Measurements from ENCODE around the gene ARHGAP35. TPM values are rescaled to one million over a fixed set of nuclear protein-coding genes. Genes with fewer than 3 reads are reported as not detected.
A peak's percentile ranks its signal among the peaks of the same experiment; 100 is the strongest.
"Not testable (repeated sequence)": the region's sequence is repeated elsewhere in the genome, so short reads cannot be mapped to it uniquely, and the experiment has no call there.

The ARHGAP35 gene
- total RNA-seq, 1 donor from 2014 or later, result 67.0 TPM

DNA sequence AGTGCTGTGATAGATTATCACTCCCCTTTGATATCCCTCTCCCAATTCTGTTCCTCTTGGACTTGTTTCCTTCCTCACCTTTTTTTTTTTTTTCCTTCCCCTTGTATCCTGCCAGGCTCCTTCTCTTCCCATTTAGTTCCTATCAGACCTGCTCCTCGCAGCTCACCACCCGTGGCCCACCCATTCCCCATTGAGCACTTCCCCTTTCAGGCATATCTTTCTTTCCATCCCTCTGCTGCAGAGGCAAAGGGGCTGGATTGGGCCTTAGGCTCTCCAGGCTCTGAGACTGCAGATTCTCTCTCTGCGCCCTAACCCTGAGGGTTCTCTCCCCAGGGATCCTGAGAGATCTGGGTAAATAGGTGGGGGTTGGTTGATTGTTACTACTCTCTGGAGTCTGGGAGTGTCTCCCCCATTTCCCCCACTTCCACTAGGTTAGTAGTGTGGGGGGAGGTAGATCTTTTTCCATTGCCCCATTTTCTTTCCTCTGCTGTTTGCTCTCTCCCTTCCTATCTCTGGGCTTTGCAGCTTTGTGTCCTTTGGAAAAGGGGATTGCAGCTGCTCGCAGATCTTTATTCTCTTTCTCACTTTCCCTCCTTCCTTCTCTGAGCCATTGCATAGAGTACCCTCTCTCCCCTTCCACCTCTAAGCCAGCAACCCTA is 2.3 kb downstream of the ARHGAP35 start:
- intact Hi-C loops (cut with DNase I), result loop anchor here (5.0 kb wide), 1 partner anchor 129 kb away; no protein-coding TSS in a partner anchor
- peak; percentile 50 for DNase-seq (ENCODE audit: low spot score)
- no peak for ATAC-seq

DNA sequence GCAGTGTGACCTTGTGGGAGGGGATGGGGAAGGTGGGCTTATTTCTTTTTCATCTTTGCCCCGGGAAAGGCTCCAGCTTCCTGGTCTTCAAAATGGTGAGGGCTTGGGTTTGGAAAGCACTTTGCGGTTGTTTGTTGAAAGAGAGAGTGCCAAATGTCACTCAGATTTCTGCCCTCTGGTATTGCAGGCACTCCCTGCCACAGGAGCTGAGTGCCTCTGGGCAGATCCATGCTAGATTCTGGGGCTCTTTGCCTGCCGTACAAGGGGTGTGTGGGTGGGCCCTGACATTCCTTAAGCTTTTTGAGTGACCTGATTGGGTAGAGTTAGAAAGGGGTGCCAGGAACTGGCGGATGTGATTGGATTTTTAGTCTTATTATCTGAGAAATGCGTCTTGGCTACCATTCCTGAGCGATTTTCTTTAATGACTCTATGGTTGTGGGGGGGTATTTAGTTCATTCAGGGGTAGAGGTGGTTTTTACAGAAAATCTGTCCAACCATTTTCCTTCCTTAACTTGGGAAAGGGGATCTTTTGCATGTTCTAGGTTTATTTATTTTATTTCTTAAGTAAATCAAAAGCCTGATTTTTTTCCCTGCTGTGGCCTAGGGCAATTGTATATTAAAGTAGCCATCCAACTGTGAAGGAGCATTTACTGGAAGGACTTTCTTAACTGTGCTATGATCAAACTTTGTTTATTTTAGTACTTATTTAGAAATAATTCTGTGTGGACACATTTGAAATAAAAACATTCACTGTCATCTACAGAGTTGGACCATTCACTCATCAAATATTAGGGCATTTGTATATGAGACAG is 3.2 kb downstream of the ARHGAP35 start:
- intact Hi-C loops (cut with DNase I), result loop anchor here (5.0 kb wide), 1 partner anchor 128 kb away; no protein-coding TSS in a partner anchor
- ATAC-seq, result no peak
- DNase-seq (ENCODE audit: low spot score), result peak; percentile 45

DNA sequence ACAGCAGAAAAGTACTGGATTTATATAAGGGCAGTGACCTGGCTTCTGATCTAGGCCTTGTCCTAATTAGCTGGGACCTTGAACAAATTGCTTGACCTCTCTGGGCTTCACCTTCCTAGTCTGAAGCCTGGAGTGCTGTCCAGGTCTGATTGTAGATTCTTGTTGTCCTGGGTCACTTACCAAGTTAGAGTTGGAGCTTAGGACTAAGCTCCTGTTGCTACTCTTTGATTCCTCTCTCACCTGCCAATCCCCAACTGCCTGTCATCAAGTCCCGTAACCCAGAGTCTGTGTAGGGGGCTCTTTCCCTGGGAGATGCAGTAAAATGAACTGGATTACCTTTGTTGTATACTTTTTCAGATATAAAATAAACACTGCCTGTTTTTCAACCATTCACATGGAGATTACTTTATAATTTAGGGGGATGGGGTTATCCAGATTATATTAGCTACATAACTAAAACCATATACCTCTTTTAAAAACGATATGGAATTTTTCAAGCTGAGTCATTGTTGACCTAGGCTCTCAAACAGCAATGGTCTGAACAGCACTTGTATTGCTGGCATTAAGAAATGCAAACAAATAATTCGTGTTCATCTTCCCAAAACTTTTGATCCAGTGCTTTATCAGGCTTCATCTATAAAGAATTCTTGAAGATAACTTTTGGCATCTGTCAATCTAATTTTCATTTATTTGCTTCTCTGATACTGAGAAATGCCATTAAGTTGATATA is 5.8 kb downstream of the ARHGAP35 start:
- intact Hi-C loops (cut with DNase I), result no loop called here
- DNase-seq (ENCODE audit: low spot score) (no peak), ATAC-seq (no peak)

DNA sequence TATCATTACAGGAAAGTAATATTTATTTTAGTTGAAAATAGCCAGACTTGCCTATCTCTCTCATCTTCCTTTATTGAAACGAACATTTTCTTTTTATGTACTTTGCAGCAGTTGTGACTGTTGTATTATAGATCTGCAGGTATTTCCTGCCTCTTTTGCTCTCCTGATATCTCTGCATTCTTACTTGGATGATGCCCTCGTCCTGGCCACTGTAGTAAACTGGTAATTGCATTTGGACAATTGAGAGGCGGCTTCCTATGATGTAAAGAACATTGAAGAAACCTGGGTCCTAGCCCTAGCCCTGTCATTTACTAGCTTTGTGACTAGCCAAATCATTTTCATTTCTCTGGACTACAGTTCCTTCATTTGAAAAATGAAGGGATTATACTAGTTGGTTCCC is 6.4 kb downstream of the ARHGAP35 start:
- ATAC-seq, result no peak

DNA sequence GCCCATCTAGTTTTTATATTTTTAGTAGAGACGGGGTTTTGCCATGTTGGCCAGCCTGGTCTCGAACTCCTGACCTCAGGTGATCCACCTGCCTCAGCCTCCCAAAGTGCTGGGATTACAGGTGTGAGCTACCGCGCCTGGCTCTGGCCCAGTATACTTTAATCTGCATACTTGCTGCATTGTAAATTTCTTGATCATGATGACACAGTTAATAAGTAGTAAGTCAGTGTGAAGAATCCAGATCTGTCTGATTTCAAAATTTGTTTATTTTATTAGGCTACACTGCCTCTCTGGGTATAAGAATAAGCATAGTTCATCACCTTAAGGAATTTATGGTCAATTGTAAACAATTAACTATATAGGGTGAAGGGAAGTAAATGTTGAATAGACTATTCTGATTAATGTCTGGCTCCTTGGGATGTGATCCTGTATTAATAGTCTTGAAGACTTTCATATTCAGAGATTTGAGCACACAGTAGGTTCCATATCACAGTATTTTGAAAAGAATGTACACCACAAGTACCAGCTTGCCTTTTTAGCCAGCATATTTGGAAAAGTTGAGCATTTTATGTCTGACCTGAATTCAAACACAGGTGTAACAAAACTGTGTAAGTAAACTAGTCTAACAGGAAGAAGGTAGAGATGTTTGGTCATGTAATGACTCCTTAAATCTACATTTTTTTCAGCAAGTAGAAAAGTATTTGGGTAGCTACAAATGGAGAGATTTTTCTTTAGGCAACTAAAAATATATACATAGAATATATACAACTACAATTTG is 7.4 kb downstream of the ARHGAP35 start:
- no peak for ATAC-seq
- intact Hi-C loops (cut with DNase I), result no loop called here
- no peak for DNase-seq (ENCODE audit: low spot score)

More for the DNA sequence above, 6.4 kb downstream of the ARHGAP35 start:
- DNase-seq (ENCODE audit: low spot score), result no peak
- intact Hi-C loops (cut with DNase I), result no loop called here

DNA sequence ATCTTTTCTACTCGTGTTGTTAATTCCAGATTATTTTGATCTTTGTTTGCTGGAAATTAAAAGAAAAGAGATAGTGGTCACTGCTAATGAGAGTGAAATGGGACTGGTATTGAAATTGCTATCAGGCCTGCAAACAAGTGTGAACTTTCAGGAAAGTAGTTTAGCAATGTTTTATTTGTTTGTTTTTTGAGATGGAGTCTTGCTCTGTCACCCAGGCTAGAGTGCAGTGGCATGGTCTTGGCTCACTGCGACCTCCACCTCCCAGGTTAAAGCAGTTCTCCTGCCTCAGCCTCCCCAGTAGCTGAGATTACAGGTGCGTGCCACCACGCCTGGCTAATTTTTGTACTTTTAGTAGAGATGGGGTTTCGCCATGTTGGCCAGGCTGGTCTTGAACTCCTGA is 10.4 kb downstream of the ARHGAP35 start:
- DNase-seq (ENCODE audit: low spot score); intact Hi-C loops (cut with DNase I); ATAC-seq: not testable (repeated sequence)

DNA sequence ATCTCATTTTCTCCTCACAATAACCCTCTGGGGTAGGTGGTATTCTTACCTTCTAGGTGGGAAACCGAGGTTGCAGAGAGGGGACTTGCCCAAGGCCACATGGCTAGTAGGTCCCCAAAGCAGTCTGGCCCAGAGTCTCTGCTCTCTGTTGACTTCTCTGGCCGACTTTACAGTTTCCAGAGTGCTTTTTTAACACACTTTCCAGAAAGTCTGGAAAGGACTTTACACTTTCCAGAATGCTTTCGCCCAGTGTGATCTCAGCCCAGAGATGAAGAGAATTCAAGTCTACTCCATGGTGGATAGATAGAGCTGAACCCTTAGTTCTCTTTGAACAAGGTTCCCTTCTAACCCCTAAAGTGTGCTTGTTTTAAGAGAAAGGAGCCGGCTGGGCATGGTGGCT is 12.2 kb downstream of the ARHGAP35 start:
- intact Hi-C loops (cut with DNase I), result no loop called here
- ATAC-seq (no peak), DNase-seq (ENCODE audit: low spot score) (no peak)

DNA sequence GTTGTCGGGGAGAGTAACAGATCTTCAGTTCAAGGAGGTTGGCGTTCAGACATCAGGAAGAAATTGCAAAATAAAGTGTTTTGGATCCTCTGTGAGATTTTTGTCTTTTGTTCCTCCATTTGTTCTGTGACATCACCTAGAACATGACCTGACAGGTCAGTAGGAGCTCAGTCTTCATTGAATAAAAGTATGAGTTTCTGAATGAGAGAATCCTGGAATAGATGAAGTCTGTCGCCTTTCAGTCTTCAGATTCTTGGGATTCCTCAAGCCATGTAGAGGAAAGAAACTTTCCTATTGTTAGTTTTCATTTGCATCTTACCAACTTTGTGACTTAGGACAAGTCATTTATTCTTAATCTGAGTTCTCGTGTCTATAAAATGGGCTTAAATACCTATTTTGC is 14.4 kb downstream of the ARHGAP35 start:
- ATAC-seq (no peak), DNase-seq (ENCODE audit: low spot score) (no peak)
- intact Hi-C loops (cut with DNase I), result no loop called here

DNA sequence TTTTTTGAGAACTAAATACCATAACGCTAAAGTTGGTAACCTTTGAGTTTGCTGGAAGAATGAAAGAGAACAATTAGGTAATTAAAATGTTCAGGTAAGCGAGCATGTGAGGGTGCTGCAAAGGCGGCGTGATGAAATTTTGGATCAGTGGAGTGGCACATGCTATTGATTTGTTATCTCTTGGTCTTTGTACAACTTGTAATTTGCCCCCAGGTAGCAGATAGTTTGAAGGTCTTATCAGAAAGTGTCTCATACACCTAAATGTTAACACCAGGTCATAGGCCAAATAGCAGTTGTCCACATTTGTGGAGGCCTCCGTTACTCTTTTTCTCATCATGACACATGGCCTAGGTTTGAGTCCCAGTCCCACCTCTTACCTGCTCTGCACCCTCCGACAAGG is 14.9 kb downstream of the ARHGAP35 start:
- intact Hi-C loops (cut with DNase I), result no loop called here
- DNase-seq (ENCODE audit: low spot score) (no peak), ATAC-seq (no peak)

DNA sequence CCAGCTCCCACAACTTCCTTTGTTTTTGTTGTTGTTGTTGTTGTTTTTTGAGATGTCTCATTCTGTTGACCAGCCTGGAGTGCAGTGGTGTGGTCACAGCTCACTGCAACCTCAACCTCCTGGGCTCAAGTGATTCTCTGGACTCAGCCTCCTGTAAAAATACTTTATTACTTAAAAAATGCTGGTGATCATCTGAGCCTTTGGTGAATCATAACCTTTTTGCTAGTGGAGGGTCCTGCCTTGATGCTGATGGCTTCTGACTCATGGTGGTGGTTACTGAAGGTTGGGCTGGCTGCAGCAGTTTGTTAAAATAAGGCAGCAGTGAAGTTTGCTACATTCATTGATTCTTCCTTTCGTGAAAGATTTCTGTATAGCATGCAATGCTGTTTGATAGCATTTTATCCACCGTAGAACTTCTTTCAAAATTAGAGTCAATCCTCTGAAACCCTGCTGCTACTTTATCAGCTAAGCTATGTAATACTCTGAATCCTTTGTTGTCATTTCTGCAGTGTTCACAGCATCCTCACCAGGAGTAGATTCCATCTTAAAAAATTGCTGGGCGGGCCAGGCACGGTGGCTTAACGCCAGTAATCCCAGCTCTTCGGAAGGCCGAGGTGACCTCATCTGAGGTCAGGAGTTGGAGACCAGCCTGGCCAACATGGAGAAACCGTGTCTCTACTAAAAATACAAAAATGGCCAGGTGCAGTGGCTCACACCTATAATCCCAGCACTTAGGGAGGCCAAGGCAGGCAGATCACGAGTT is 18.0 kb downstream of the ARHGAP35 start:
- no peak for ATAC-seq
- DNase-seq (ENCODE audit: low spot score), result no peak
- intact Hi-C loops (cut with DNase I), result no loop called here

DNA sequence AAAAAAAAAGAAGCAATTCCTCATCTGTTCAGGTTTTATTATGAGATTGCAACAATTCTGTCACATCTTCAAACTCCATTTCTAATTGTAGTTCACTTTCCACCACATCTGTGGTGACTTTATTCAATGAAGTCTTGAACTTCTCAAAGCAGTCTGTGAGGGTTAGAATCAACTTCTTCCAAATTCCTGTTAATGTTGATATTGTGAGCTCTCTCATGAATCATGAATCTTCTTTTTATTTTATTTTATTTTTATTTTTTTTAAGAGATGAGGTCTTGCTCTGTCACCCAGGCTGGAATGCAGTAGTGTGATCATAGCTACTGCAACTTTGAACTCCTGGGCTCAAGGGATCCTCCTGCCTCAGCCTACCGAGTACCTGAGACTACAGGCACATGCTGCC is 19.6 kb downstream of the ARHGAP35 start:
- ATAC-seq, result no peak
- DNase-seq (ENCODE audit: low spot score), result no peak
- intact Hi-C loops (cut with DNase I), result no loop called here

DNA sequence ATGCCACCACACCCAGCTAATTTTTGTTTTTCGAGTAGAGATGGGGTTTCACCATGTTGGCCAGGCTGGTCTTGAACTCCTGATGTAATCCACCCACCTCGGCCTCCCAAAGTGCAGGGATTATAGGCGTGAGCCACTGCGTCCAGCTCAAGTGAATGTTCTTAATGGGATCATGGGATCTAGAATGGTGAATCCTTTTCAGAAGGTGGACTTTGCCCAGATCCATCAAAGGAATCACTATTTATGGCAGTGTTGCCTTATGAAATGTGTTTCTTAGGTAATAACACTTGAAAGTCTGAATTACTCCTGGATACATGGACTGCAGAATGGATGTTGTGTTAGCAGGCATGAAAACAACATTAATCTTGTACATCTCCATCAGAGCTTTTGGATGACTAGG is 20.3 kb downstream of the ARHGAP35 start:
- no peak for ATAC-seq
- DNase-seq (ENCODE audit: low spot score), result no peak
- intact Hi-C loops (cut with DNase I), result no loop called here

DNA sequence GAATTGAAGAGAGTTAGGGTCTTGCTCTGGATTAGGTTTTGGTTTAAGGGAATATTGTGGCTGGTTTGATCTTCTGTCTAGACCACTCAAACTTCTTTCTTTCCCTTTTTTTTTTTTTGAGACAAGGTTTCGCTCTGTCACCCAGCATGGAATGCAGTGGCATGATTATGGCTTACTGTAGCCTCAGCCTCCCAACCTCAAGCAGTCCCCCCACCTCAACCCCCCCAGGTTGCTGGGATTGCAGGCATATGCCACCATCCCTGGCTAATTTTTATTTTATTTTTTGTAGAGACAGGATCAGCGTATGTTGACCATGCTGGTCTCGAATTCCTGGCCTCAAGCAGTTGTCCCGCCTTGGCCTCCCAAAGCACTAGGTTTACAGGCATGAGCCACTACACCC is 21.2 kb downstream of the ARHGAP35 start:
- ATAC-seq (no peak), DNase-seq (ENCODE audit: low spot score) (no peak)
- intact Hi-C loops (cut with DNase I), result no loop called here

DNA sequence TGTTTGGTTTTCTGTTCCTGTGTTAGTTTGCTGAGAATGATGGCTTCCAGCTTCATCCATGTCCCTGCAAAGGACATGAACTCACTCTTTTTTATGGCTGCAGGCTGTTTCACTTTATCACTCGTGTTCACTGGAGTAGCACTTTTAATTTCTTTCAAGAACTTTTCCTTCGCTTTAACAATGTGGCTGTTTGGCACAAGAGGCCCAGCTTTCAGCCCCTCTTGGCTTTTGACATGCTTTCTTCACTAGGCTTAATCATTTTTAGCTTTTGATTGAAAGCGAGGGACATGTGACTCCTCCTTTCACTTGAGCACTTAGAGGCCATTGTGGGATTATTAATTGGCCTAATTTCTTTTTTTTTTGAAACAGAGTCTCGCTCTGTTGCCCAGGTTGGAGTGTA is 22.0 kb downstream of the ARHGAP35 start:
- intact Hi-C loops (cut with DNase I); DNase-seq (ENCODE audit: low spot score); ATAC-seq: not testable (repeated sequence)

DNA sequence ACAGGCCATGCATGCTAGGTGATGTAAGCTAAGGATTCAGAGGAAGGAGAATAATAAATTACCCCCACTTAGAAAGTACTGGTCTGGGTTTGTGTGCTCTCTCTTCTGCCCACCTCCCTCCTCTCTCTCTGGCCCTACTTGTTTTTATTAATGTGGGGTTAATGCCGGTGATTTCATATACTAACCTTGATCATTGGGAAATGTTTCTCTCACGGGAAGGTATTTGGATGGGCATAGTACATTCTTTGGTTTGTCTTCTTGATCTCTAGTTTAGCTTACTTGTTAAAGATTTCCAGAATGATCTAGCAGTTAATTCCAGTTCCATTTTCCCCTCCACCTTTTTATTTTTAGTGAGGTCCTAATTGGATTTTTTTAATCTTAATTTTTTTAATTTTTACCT is 24.6 kb downstream of the ARHGAP35 start:
- ATAC-seq (no peak), DNase-seq (ENCODE audit: low spot score) (no peak)
- intact Hi-C loops (cut with DNase I), result no loop called here

DNA sequence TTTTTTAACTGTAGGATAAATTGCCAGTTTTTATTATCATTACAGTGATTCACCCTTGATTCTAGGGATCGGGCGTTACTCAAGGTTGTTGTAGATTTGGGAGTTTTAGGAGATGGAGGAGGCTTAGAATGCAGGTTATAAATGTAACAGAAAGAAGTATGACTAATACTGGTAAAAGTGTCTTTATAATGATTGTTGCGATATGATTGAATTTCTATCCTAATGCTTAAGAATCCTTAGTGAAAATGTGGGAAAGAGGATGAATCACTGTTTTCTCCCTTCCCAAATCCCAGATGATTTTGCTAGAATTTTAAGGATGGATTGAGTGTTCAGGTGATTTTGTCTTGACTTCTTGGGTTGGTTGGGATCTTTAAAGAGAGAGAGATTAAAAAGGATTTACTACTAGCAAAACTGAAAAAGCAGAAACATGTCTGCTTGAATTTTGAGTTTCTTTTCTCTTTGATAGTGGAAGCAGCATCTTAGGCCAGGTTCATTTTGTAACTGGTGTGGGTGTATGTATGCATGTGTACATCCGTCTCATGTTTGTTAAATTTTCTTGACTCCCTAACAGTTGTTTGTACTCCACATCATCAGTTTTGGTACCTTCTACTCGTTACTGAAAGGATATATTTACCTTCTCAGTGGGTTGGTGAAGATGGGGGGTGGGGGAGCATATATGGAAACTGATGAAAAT is 25.9 kb downstream of the ARHGAP35 start:
- ATAC-seq (no peak), DNase-seq (ENCODE audit: low spot score) (no peak)
- intact Hi-C loops (cut with DNase I), result no loop called here

DNA sequence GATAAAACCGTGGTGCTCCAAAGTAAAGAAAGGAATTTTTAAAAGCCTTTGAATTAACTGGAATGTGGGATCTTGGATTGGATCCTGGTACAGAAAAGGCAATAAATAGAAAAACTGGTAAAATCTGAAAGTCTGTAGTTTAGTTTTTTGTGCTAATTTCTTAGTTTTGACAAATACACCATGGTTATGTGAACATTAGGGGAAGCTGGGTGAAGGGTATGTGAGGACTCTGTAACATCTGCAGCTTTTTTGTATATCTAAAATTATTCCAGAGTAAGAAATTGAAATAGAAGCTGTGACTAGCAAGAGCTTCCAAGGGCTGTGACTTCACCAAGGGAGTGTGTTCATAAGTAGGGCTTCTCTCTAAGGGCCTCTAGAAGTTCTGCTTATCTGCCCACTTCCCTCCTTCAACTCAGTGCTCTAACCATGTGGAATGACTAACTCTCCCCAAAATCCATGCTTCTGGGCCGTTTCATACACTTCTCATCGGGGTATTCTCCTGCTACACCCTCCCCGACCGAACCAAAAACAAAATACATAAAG is 26.5 kb downstream of the ARHGAP35 start:
- DNase-seq (ENCODE audit: low spot score) (no peak), ATAC-seq (no peak)

More for the DNA sequence above, 26.5 kb downstream of the ARHGAP35 start:
- intact Hi-C loops (cut with DNase I), result no loop called here
